HG02943 (cell line): ENCODE data around the gene MAML3.

Experiments used
- ATAC-seq: cut with Tn5 transposase; IDR thresholded peaks from one replicate; pipeline ENCODE4 v1.9.1; 2021; ENCODE audit warnings: mild to moderate bottlenecking, low read depth, moderate library complexity; ENCODE audit not compliant: unreplicated experiment

Gene MAML3

DNA sequence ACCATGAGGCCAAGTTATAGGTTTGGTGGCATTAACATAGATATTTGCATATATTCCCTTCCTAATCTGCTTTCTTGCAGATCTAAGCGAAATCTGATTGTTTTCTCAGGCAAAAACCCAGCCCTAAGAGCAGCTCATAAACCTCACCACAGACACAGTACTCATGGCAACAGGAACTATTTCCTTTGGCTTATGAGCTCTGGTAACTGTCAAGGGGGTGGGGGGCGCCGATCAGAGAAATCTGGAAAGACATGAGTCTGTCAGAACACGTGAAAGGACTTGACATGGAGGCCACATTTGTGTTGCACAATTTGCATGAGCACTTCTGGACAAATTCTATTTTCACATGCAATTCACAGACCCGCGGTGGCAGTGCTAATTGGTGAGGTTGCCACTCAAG lies 404.6 kb downstream of the MAML3 start:
- ATAC-seq = no peak

DNA sequence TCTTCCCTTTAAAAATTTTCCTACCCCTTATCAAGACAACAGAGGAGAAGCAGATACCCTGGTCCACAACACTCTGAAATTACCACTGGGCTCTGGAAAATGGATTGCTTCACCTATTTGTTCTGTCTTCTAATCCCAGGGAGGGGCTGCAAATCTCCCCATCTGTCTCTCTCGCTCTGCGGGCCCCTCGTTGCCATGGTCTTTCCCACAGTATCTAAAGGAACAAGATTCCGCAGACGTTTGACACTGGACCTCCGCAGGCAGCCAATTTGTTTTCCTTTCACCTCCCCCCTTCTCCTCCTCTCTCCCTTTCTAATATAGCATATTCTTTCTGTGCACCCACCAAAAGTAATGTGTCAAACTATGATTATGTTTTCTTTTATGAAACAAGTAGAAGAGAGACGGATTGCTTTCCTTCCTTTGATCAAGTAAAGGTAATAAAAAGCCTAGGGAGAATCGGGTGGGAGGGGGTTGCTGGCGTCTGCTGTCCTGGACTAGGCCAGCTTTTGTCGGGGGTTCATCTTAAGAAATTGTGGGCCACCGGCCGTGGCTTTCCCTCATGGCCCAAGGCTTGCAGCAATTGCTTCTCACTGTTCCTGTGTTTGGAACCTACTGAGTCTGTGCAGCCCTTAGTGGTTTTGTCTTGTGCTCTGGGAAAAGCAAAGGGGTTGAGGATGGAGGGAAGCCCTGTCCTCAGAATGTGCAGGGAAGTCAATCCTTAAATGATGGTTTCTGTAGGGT lies 407.4 kb downstream of the MAML3 start:
- ATAC-seq = no peak

DNA sequence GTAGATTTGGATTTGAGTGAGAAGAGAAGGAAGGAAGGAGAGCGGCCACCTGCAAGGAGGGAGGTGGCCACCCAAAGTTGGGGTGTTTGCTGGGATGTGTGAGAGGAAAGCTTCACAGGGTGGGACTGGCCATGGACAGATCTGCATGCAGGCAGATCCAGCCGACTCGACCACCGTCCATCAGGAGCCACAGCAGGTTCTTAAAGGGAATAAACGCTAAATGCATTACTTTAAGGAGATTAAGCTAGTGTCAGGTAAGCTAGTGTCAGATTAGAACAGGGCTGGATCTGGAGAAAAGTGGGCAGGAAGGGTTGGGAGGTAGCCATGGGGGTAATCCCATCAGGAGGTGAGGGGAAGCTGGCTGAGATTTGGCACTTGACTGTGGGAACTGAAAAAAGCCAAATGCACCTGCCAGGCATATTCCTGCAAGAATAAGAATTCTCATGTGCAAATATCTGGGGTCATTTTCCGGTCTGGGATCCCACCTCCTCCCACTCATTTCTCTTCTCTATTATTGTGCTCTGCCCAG lies 408.8 kb downstream of the MAML3 start:
- no peak for ATAC-seq

DNA sequence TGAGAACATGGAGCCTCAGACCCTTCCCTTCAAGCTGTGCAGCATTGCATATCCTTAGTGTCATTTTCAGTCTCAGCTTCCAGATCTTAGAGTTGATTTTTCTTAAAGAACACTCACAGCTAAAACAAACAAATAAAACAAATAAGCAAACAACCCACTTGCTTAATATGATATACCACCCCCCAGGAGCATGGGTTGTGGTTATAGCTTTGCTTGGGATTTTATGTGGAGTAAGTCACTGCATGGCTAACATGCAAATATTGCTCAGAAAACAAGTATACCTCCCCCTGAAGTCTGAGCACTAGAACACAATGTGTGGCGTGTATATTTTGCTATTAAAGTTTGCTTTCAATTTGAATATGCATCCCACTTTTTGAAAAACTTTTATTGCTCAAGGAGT lies 409.8 kb downstream of the MAML3 start:
- no peak for ATAC-seq

DNA sequence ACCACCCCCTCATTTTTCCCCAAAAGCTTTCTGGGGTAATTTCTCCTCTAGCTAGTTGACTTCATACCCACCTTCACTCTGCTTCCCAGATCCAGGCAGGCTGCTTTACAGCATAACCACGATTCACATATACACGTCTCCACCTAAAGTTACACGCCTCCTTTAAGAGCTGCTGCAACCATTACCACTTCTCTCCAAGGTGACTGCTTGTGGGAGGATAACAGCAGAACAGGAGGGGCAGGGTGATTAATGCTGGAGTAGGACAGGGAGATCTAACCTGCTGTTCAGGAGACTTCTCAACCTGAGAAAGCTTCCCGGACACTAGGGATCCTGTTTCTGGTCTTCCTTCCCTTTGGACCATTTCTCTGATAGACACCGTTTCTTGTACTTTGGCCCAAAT lies 411.0 kb downstream of the MAML3 start:
- no peak for ATAC-seq

DNA sequence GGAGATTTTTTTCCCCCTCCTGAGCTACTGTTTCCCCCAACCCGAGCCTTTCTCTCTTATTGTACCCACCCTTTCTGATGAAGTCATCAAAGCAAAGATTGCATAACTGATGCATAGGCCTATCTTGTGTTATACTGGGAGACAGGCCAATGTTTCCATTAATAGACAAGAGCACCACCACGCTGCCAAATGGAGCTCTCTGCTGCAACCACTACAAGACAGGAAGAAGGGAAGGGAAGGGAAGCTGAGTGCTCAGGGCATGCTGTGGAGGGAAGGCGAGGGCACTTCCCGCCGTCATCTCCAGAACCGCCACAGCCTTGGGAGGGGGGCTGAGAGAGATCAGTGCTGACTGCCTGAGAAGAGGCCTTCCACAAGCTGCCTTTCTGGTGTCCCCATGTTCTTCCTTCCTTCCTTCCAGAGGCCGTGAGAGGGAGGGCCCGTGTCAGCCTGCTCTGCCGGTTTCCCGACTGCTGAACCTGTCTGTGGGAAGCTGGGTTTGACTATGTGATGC lies 413.4 kb downstream of the MAML3 start:
- no peak for ATAC-seq

DNA sequence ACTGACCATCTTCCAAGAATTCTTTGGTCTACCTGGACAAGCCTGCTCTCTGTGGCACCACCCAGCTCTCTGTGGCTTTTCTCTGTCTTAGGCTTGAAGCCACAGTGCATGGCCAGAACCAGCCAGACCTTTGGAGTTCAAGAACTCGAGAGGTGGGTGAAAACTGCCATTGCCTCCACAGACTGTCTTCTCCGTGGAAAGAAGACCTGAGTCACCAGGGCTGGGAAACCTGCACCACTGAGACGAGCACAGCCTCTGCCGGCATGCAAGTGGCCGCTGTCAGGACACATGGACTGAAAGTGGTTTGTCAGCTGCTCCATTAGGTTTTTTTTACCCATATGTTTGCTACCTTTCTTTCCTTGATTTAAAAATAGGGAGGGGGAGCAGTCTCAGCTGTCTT lies 413.9 kb downstream of the MAML3 start:
- no peak for ATAC-seq

DNA sequence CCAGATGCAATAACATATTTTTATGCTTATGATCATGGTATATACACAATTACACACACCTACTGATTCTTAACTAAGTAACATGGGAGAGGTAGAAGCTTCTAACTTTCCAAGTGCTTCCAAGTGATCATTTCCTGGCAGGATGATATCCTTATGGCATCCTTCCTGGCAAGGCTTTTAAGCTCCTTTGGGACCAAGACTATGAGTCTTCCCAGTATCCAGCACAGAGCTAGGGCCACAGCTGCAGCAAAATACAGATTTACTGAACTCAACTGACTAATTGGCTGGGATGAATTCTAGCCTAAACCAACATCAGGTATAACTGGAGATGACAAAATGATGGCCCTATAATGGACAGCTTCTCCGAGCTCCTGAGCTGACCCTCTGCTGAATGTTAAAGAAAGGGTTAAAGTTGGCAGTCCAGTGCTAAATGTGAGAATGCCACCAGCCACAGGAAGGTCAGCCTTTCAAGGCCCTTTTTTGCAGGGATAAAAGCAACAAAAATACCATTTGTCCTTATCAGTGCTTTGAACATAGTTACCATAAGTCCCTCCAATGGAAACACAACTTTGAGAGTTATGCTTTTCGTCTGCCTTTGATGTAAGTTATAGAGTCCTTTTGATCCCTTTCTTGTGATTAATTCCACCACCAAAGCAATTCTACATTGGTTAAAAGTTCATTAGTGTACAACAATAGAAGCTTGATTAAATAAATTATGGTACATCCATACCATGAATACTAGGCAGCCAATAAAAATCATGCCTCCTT lies 415.0 kb downstream of the MAML3 start:
- ATAC-seq = no peak

DNA sequence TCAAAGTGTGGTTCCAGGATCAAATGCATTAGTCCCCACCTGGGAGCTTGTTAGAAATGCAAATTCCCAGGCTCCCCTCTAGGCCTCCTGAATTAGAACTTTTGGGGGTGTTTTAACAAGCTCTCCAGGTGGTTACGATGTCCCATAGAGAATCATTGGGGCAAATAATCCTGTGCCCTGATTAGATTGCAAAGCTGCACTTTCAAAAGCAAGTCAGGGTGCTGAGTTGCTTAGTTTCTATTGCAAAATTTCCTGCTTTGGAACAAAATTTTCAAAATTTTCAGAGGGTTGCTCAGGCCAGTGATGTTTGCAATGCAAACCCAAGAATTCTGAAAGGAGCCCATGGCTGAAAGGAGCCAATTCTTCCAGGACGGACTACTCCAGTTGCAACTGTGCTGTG lies 417.3 kb downstream of the MAML3 start:
- no peak for ATAC-seq

DNA sequence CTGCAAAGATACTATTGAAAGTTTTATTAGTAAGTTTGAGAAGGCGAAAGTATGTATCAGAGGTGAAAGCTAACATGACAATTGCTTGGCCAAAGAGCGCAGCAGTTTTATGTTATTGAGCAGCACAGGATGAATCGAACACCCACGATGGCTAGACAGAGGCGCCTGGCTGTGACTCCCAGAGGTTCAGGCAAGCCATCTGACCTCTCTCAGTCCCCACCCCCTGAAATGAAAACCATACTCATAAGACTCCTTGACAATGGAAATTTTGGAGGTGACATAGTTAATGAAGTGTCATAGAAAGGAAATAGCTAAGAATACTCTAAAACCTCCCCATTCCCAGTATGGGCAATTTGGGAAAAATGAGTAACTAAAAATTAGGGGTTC lies 417.7 kb downstream of the MAML3 start:
- ATAC-seq = no peak

DNA sequence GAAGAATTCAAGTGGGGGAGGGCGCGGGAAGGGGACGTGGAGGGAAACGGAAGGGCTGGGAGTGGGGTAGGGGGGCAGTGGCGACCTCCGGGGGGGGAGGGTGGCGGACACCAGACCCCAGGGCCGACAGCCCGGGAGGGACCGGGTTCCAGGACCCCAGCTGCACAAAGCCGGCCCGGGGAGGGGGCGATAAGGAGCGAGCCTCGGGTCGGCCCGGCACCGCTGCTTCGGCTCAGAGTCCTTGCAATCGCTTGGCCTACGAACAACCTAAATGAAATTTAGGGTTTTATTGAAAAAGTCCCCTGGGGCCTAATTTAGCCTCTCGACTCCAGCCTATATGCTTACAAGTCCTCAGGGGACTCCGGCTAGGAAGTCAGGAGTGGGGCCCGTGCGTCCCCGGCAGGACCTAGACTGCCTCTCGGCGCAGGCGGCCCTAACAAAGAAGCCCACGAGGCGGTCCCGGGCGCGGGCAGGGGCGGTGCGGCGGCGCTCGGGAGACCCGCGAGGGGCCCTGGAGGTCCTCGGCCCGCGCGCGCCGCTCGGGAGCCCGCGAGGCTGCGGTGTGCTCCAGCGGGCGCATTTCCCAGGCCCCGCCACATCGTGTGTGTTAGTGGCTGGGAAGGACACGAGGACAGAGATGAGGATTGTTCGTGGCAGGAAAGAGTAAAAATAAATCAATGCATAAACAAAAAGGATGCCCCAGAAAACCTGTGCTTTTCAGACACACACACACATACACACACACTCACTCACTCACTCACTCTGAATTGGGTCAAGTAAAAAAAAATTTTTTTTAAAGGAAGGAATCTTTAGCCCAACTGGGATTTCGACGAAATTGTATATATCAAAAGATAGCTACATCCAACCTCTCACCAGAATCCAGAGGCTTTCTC lies 418.4 kb downstream of the MAML3 start:
- ATAC-seq = no peak

DNA sequence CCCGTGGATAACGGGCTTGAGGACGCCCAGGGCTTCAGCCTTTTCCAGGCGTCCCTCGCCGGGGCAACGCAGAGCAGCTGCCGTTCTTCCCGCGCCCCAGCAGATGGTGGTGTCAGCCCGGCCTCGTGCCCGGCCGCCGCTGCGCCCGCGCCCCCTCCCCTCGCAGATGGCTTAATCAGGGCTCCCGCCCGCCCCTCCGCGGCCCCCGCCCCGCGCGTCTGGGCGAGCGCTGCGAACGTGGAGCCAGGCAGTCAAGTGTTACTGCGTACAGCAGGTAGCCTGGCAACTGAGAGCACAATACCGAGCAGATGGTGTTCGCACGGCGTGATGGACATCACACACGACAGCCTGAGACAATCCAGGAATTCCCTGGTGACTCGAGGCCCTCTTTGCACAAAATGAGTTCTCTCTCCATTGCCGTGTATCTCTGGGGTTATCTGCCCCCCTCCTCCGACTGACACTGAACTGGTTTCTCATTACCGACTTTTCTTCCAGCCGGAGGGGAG lies 419.1 kb downstream of the MAML3 start:
- ATAC-seq = no peak

DNA sequence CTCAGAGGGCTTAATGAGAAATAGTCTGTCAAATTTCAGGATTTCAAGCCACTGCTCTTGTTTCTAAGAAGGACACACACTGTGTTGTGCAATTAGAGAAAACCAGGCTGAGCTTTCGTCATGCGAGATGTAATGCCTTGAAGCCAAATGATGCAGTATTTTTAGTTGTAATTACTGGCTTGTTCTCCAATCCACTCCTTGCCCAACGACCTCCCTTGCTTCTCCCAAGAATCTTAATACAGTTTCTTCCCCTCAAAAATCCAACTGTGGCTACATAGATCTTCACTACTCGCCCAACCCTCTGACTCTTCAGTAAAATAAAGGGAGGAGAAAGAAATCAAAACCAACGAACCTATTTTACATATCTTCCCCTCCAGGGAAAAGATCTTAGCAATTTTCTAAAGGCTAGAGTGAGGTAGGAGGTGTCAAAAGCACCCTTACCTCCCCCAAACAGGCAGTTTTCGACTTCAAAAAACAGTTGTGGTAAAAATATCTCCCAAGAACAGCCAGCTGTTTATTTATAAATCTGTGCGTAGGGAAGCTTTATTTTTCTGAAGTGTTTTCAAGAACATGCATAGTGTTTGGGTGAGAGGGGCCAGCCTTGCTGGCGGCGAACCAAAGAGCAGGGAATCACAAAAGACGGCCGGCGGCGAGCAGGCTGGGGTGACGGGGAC lies 419.6 kb downstream of the MAML3 start:
- ATAC-seq = no peak

DNA sequence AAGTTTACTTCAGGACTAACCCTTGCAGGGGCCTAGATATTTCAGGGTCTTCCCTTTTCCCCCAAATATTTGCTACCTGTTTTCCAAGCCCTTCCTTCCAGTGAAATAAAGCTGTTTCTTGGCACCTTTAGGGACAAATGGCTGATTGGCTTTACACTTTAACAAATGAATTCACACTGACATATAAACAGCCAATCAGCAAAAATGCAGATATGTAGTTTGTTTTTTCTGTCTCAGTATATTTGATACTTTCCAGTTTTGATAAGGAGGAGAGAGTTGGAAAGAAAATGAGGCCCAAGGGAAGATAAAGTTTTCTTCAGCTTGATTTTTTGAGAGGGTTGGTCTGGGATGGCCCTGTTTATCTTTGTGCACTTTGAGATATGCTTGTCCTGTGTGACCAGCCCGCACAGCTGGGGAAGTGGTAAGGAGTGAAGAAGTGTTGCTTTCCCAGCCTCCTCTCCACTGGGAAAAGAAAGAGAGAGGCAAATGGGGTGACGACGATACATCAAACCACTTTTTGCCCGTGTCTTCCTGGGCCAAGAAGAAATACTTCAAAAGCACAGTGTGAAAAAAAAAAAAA lies 420.9 kb downstream of the MAML3 start:
- ATAC-seq = no peak

DNA sequence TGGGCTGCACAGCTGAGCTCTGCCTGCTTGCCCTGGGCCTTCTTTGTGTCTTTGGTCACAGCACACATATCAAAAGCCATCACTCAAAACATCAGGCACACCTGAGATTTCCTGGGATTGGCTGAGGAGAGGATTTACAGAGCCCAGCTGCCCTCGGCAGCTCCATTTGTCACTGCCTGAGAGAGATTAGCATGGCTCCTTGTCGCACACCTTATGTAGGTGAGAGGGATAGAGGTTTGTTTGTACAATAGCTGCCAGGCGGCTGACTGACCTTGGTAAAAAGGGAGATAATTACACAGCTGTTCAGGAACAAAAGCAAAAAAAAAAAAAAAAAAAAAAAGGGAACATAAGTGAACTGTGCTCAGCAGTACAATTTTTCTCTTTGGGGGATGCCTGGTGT lies 425.1 kb downstream of the MAML3 start:
- no peak for ATAC-seq

DNA sequence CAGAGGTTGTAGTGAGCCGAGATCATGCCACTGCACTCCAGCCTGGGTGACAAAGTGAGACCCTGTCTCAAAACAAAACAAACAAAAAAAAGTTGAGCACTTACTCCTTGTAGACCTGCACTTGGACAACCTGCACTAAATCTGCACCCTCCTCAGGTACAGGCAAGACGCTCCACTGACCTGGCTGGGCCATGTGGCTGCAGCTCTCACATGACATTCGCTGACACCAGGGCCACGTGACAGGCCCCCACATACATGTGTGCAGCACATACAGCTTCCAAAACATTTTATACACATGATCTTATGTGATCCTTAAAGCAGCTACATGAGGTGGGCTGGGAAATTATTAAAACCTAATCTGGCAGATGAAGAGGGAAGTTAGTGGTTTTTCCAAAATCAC lies 425.8 kb downstream of the MAML3 start:
- ATAC-seq = no peak

DNA sequence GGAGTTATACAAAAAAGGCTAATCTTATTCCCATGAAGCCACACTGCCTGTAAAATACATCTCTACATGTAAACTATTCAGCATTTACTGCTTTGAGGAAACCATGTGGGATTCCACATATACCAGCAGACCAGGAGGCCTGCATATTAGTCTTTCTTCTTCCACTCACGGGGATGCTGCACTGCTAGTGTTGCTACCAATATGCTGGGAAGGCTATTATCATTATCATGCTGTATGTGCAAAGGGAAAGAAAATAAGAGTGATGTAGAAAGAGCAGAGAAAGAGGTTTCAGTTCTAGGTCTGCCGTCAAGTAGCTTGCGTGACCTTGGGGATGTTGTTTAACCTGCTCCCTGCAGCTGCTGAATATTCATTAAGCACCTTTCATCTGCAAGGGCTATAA lies 427.4 kb downstream of the MAML3 start:
- ATAC-seq = no peak

DNA sequence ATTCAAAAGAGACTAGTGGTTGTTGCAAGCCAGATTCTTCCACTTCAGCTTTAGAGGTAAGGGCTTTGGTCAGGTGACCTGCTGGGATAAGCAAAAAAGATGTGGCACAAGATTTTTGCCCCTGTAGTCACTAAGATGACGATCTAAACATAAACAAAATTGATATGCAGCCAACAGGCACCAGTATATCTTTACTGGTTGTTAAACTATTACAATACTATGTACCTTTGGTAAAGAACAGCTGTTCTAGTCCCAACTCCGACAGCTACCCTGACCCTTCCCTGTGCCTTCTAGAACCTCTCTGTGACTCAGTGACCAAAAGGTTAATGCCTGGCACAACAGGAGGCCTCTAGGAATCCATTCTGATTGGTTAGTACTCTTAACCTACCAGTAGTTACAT lies 428.7 kb downstream of the MAML3 start:
- no peak for ATAC-seq

DNA sequence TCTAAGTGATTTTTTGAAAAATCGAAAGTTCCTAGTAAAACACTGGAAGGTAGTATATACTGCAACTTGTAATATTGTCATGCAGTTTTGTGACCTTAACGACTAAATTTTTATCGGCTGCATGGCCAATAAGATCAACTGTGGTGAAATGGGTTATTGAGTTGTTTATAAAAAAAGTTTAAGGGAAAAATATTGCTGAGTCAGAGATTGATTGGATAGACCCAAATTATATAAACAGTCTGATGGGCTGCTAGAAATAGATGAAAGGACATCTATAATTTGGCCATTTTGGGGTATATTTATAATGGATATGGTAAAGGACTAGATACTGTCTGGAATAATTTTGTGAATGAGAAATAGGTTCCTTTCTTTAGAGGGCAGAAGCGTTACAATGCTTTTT lies 432.2 kb downstream of the MAML3 start:
- ATAC-seq = no peak

DNA sequence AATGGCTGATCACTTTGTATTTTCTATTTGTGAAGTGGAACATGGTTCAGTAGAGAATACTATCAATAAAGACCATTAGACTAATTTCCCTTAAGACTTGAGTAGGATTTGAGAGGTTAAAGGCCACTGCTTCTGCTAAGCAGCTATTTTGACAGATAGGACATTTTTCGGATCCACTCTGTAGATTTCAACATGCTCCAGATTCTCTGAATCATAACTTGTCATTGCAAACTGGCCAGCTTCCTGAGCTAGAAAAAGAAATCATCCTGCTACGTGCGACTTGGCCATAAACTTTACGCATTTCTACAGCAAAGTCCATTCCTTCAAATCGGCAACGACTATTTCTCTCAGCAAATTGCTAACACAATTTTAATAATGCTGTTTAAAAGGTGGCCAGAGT lies 433.2 kb downstream of the MAML3 start:
- ATAC-seq = no peak
